Measurements from ENCODE around the gene MAP3K2.

GRCh38 chr2:127254386-127254981 lies 133.3 kb downstream of the MAP3K2 start:
- TF ChIP-seq CTCF (conservative IDR thresholded peaks at IDR 0.05; ENCODE audit: low read depth in 2 of 2) (no peak), CREB1 (CRISPR knock-in tag; IDR thresholded peaks at IDR 0.05; ENCODE audit: low read depth) (no peak)
